ENCODE results near the gene PKMYT1.

- TF ChIP-seq CTCF (IDR thresholded peaks at IDR 0.05; ENCODE audit: low read depth, low read length) (no peak), EZH2phosphoT487 (IDR thresholded peaks at IDR 0.05; ENCODE audit: low read depth) (no peak)
These were observed 48.6 kb upstream of the PKMYT1 start for GRCh38 chr16:3028716-3029319.
